ENCODE measurements around the gene SMIM45.

SMIM45 gene

DNA sequence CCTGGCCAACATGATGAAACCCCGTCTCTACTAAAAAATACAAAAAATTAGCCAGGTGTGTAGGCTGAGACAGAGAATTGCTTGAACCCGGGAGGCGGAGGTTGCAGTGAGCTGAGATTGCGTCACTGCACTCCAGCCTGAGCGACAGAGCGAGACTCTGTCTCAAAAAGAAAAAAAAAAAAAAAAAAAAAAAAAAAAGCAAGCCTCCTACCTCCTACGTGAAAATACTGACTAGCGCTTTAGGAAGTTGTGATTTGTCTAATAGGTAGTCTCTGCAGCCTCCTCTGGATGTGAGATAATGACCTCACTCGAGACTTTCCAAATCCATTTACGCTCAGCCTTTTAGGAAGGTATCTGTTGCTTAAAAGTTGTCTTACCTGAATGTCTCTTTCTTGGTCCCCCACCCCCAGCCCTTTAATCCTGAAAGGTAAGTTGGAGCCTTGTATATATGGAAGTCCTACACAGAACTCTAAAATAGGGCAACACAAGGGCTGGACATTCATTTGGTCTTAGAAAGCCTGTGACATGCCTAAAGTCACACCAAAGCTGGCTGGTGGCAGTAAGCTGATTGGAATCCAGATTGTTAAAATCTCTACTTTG, 22.8 kb downstream of the SMIM45 start:
- no peak overlapping the region for H3K4me3 ChIP-seq (replicated peaks; ENCODE audit: low read depth, low read length)
- TF ChIP-seq CTCF (IDR thresholded peaks at IDR 0.05; ENCODE audit: low read depth, low read length, missing control alignments): no peak
- no peak for DNase-seq (ENCODE audit: extremely low read depth, low read depth)

DNA sequence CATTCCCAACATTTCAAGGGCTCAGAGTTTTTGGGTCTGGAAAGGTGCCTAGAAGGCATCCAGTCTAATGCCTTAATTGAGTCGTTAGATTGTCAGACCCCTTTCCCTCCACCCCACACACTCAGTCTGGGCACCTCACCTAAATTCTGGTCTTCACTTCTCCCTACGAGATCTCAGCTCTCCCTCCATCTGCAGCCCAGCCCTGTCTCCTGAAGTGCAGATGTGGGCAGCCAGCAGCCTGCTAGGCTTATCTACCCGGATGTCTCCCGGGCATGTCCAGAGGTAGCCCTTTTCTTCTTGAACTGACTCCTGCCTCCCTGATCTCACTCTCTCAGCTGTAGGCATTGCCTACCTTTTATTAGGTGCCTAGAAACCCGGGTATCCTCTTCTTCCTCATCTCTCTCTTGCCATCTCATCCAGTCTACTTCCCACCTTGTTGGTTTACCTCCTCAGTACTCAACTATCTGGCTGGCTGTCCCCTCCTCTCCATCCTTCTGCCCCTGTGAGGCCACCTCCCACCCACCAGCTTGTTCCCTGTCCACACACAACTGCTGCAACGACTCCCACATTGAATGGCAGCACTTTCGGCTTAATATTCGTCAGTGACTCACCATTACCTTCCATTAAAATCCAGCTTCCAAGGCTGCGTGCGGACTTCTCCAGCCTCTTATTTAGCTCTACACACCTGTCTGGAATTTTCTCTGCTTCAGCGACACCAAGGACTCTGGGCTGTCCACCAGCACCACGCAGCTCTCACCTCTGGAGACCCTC, 23.5 kb downstream of the SMIM45 start:
- TF ChIP-seq CTCF (IDR thresholded peaks at IDR 0.05; ENCODE audit: low read depth, low read length, missing control alignments): no peak
- DNase-seq (ENCODE audit: extremely low read depth, low read depth): no peak
- H3K4me3 ChIP-seq (replicated peaks; ENCODE audit: low read depth, low read length): no peak overlapping the region

- TF ChIP-seq CTCF (IDR thresholded peaks at IDR 0.05; ENCODE audit: low read depth, low read length, missing control alignments): no peak
- no peak for DNase-seq (ENCODE audit: extremely low read depth, low read depth)
- H3K4me3 ChIP-seq (replicated peaks; ENCODE audit: low read depth, low read length): peak overlapping the region; percentile 32; the same call in 1 of the 2 replicates
Observed at GRCh38 chr22:41976070-41976901, 24.3 kb downstream of the SMIM45 start.

DNA sequence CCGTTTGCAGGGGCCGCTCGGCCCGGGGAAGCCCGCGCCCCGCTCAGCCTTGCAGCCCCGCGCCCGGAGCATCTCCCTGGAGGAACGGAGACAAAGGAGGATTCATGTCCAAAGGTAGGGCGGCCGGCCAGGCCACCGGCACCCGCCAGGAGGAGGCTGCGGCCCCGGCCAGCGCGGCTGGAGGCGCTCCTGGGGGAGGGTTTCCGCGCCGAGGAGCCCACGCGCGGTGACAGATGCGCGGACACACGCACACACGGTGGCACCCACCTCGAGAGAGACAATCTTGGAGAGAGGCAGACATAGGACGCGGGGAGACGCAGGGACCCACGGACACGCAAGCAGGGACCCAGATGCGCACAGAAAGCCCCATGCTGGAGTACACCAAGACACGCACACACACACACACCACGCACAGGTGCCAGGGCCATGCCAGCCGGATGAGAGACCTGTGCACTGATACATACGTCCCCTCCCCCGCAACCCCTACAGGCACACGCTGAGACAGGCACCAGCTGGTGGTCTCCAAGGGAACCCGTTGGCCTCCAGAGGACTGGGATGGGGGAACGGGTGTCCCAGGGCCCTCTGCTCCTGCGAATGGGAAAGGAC, 25.1 kb downstream of the SMIM45 start:
- 0 out of 2 replicates have a peak overlapping the region, but pooled peaks have one; percentile 7 for H3K4me3 ChIP-seq (replicated peaks; ENCODE audit: low read depth, low read length)
- TF ChIP-seq CTCF (IDR thresholded peaks at IDR 0.05; ENCODE audit: low read depth, low read length, missing control alignments): no peak
- DNase-seq (ENCODE audit: extremely low read depth, low read depth): no peak

GRCh38 chr22:41978732-41979131, 26.8 kb downstream of the SMIM45 start:
- no peak for DNase-seq (ENCODE audit: extremely low read depth, low read depth)
- TF ChIP-seq CTCF (IDR thresholded peaks at IDR 0.05; ENCODE audit: low read depth, low read length, missing control alignments): no peak
- no peak overlapping the region for H3K4me3 ChIP-seq (replicated peaks; ENCODE audit: low read depth, low read length)

GRCh38 chr22:41979423-41980250, 27.7 kb downstream of the SMIM45 start:
- no peak for DNase-seq (ENCODE audit: extremely low read depth, low read depth)
- no peak for TF ChIP-seq CTCF (IDR thresholded peaks at IDR 0.05; ENCODE audit: low read depth, low read length, missing control alignments)
- H3K4me3 ChIP-seq (replicated peaks; ENCODE audit: low read depth, low read length): no peak overlapping the region

Measured in HFF-Myc (cell line).